ENCODE results near the gene C19orf38.
A peak's percentile ranks its signal among the peaks of the same experiment; 100 is the strongest.

DNA sequence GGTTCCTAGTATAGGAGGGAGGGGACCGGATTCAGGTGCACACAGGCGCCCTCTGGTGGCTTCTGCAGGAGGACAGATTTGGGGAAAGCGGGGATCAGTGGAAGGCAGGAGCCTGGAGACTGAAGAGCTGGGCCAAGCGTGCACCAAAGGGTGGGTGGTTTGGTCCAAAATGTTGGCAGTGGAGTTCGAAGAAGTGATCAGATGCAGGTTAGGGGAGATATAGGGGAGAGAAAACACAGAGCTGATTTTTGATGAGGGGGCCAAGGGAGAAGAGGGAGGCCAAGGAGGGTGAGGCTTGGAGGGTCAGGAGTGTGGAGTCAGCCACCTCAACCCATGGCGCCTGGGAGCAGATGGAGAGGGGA lies 16.3 kb downstream of the C19orf38 start:
- TF ChIP-seq, protein P1, sequence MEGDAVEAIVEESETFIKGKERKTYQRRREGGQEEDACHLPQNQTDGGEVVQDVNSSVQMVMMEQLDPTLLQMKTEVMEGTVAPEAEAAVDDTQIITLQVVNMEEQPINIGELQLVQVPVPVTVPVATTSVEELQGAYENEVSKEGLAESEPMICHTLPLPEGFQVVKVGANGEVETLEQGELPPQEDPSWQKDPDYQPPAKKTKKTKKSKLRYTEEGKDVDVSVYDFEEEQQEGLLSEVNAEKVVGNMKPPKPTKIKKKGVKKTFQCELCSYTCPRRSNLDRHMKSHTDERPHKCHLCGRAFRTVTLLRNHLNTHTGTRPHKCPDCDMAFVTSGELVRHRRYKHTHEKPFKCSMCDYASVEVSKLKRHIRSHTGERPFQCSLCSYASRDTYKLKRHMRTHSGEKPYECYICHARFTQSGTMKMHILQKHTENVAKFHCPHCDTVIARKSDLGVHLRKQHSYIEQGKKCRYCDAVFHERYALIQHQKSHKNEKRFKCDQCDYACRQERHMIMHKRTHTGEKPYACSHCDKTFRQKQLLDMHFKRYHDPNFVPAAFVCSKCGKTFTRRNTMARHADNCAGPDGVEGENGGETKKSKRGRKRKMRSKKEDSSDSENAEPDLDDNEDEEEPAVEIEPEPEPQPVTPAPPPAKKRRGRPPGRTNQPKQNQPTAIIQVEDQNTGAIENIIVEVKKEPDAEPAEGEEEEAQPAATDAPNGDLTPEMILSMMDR (IDR thresholded peaks at IDR 0.05), result peak; percentile 83
- no peak for TF ChIP-seq EZH2 (IDR thresholded peaks at IDR 0.05; ENCODE audit: borderline replicate concordance, insufficient read depth, low read depth, low read length, poor library complexity, severe bottlenecking)
